Lower leg skin (tissue), 4 donors: ENCODE results near the gene LOXL1. TPM values are rescaled to one million over a fixed set of nuclear protein-coding genes. Genes with fewer than 3 reads are reported as not detected.

ENCODE experiments used
- DNase-seq, 2 donors: peaks; one replicate each; pipeline ENCODE4 v3.0.0-alpha.2; 2019; ENCODE audit warnings: low spot score in 2 of 2
- H3K4me3 ChIP-seq: fragments of 200-600 bp; sonication (generic); 2 replicates; pipeline ENCODE4 v1.5.1; 2017; ENCODE audit warnings: mild to moderate bottlenecking, low read depth; ENCODE audit not compliant: poor library complexity, severe bottlenecking
- POLR2A ChIP-seq, 2 donors: fragments of 450-650 bp; IDR thresholded peaks; one replicate each; pipeline ENCODE4 v1.6.1; 2016 to 2017; ENCODE audit warnings: antibody characterized with exemption in 2 of 2, mild to moderate bottlenecking in 1 of 2, moderate library complexity in 1 of 2
- WGBS, 2 donors: methylation state at CpG; one replicate each; pipeline ENCODE4 v1.1.5; 2018; 5-methylcytosine and 5-hydroxymethylcytosine counted together
- intact Hi-C: fragments of 100-400 bp; cut with DNase I; formaldehyde crosslinking; loops from one replicate; pipeline ENCODE4 v1.15.0; 2023; ENCODE audit warnings: low total_unique reads
- total RNA-seq, 4 donors: library from RNA; depleted of rRNA; stranded (reverse); fragments of >200 nt; gene quantifications; one replicate each; pipeline ENCODE4 v1.1.0, GENCODE V29; 2016
- TF ChIP-seq, protein P1 (sequence below), 3 donors: fragments of 450-650 bp; IDR thresholded peaks; one replicate each; pipeline ENCODE4 v1.5.1; 2016; ENCODE audit warnings: antibody characterized with exemption in 3 of 3, mild to moderate bottlenecking in 3 of 3, moderate library complexity in 2 of 3

LOXL1 gene
- total RNA-seq, 4 donors from 2014 or later = 4.6 to 8.2 (median 6.6) TPM

DNA sequence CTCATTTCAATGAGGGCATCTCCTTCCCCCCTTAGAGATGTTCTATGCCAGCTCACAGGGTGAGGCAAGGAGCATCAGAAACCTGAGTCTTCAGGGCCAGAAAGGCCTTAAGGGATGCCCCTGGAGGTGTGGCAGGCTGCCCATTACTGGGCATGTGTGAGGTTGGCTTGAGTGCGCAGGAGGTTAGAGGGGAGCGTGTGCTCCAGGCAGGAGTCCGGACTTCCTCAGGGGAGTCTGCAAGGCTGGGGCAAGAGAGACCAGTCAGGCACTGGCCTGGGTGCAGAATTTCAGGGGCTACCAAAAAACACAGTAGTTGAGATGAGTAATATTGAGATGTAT is 1.9 kb downstream of the LOXL1 start:
- no peak overlapping the region for H3K4me3 ChIP-seq
- 28 to 49% methylated on average over 3 of the region's 3 CpGs for WGBS, 2 donors
- no peak for DNase-seq
- TF ChIP-seq, protein P1, sequence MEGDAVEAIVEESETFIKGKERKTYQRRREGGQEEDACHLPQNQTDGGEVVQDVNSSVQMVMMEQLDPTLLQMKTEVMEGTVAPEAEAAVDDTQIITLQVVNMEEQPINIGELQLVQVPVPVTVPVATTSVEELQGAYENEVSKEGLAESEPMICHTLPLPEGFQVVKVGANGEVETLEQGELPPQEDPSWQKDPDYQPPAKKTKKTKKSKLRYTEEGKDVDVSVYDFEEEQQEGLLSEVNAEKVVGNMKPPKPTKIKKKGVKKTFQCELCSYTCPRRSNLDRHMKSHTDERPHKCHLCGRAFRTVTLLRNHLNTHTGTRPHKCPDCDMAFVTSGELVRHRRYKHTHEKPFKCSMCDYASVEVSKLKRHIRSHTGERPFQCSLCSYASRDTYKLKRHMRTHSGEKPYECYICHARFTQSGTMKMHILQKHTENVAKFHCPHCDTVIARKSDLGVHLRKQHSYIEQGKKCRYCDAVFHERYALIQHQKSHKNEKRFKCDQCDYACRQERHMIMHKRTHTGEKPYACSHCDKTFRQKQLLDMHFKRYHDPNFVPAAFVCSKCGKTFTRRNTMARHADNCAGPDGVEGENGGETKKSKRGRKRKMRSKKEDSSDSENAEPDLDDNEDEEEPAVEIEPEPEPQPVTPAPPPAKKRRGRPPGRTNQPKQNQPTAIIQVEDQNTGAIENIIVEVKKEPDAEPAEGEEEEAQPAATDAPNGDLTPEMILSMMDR (IDR thresholded peaks at IDR 0.05) = no peak
- no peak for TF ChIP-seq POLR2A (IDR thresholded peaks at IDR 0.05)
- intact Hi-C loops = no loop called here

DNA sequence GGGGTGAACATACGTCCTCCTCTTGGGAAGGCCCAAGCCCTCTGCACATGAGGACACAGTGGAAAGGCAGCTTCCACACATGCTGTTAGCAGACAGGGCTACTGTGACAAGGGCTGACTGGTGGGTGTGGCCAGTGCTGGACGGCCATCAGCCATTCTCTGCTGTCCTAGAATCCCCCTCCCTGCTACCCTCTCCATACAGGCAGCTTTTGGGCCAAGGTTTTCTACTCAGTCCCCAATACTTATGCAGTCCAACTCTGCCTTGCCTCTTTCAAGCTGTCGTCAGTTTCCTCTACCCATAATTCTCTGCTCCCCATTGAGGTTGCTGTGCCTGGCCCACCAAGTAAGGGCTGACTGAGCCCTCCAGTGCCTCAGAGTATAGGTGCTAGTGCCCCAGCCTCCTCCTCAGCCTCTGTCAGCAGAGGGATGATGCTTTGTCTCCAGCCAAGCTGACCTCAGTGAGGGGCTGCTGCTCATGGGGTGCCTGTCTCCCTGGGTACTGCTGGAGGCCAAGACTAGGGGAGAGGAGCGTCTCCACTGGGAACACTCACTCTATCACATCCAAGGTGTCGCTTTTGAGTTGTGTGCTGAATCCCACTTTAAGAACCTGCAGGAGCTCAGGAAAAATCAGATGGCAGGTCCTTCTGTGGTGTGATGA is 2.8 kb downstream of the LOXL1 start:
- no peak for TF ChIP-seq POLR2A (IDR thresholded peaks at IDR 0.05)
- TF ChIP-seq, protein P1 (IDR thresholded peaks at IDR 0.05) = no peak
- H3K4me3 ChIP-seq = no peak overlapping the region
- 63 to 73% methylated on average over 5 of the region's 5 CpGs for WGBS, 2 donors
- intact Hi-C loops = no loop called here
- DNase-seq = no peak

DNA sequence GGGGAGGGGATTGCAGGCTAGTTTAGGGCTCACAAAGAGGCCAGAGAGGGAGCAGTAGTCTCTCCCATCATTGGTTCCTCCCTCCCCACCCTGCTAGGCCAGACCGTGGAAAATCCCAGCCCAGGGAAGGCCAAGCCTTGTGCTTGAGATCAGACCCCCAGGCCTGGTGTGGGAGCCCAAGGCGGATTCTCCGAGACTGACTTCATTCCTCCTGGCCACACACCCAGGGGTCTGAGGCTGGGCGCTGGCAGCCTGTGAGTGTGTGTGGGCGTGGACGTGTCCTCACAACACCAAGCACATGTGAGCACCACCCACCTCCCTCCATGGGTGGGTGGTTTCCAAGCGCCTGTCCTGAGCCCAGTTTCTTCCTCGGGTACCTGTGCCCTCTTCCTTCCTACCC is 4.1 kb downstream of the LOXL1 start:
- DNase-seq = no peak
- no peak for TF ChIP-seq POLR2A (IDR thresholded peaks at IDR 0.05)
- TF ChIP-seq, protein P1 (IDR thresholded peaks at IDR 0.05) = no peak
- H3K4me3 ChIP-seq = no peak overlapping the region
- WGBS, 2 donors = 26 to 37% methylated on average over 7 to 8 of the region's 8 CpGs
- intact Hi-C loops = no loop called here

DNA sequence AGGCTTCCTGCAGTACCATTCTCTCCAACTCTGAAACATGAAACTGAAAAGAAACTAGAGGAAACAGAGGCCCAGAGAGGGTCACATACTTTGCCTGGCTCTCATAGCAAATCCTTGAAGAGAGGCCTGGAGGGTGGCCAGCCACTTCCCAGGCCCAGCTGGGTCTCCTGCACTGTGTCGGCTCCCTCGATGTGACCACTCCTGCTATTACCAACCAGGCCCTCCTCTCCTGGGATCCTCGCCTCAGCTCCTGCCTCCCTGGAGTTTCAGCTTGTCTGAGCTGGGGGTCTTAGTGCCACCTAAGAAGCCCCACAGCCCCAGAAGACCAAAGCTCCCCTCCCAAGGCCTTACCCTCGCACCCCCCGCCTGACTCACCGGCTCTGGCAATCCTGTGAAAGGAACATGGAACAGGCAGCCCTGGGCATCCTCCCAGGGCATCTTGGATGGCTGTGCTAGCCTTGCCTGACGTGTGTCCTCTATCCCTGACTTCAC is 4.6 kb downstream of the LOXL1 start:
- H3K4me3 ChIP-seq = no peak overlapping the region
- intact Hi-C loops = no loop called here
- TF ChIP-seq, protein P1 (IDR thresholded peaks at IDR 0.05) = no peak
- TF ChIP-seq POLR2A (IDR thresholded peaks at IDR 0.05) = no peak
- 49 to 56% methylated on average over 5 to 7 of the region's 7 CpGs for WGBS, 2 donors
- no peak for DNase-seq

DNA sequence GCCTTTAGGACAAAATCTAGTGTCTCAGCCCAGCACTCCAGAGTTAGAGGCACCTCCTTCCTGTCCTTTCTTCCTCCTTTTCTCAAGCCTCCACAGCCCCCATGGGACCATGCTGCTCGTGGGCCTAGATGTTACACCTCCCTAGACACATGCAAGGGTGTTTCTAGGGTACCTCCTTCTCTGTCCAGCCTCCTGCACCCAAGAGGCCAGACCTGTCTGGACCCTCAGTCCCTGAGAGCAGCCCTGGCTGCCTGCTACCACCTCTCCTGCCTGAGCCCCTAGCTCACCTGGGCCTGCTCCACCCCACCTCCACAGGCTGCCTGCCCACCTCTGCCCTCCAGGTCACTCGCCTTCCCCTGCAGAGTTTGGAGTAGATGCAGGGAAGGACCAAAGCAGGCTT is 5.2 kb downstream of the LOXL1 start:
- intact Hi-C loops = no loop called here
- TF ChIP-seq POLR2A (IDR thresholded peaks at IDR 0.05) = no peak
- TF ChIP-seq, protein P1 (IDR thresholded peaks at IDR 0.05) = no peak
- DNase-seq = no peak
- WGBS, 2 donors = 64 to 67% methylated on average over 2 of the region's 2 CpGs
- H3K4me3 ChIP-seq = no peak overlapping the region
